Kidney tubule cell (primary cell): ENCODE data around the gene TDRKH.
"Not testable (repeated sequence)": the region's sequence is repeated elsewhere in the genome, so short reads cannot be mapped to it uniquely, and the experiment has no call there.

Experiments used
- DNase-seq: peaks from one replicate; pipeline ENCODE4 v3.0.0-alpha.2; 2018; ENCODE audit warnings: low spot score

Gene TDRKH

DNA sequence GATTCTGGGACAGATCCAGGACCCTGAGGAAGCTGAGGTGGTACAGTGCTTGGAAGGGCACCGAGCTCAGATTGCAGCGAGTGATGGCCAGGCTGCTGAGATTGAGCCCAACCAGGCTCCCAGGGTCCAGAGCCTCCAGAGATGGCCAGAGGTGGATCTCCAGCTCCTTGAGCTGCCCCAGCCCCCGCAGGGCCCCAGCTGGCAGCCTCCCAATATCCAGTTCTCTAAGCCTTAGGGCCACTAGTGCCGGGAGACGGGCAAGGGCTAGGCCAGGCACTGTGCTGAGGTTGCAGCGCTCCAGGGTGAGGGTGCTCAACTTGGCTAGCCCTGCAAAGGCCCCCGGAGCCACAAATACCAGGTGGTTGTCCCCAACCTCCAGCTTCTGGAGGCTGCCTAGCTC, 11.5 kb upstream of the TDRKH start:
- DNase-seq = no peak

DNA sequence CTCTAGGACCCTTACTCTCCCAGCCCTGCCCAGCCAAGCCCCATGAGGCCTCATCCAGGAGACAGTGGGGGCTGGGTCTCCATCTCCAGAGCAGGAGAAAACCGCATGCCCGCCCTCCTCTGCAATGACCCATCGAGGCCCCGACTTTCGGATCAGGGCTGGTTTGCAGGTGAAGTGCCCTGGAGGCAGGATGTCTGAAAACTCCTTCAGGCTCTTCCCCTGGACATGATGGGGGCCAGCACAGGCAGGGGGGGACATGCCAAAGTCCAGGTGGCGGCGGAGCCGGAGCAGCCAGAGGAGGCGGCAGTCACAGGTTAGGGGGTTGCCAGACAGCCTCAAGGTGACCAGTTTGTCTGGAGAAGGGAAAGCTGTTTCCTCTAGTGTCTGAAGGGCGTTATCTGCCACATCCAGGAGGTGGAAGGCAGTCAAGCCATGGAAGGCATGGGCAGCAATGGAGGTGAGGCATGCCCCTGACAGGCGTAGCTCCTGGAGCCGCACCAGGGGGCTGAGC, 11.1 kb upstream of the TDRKH start:
- DNase-seq = no peak

DNA sequence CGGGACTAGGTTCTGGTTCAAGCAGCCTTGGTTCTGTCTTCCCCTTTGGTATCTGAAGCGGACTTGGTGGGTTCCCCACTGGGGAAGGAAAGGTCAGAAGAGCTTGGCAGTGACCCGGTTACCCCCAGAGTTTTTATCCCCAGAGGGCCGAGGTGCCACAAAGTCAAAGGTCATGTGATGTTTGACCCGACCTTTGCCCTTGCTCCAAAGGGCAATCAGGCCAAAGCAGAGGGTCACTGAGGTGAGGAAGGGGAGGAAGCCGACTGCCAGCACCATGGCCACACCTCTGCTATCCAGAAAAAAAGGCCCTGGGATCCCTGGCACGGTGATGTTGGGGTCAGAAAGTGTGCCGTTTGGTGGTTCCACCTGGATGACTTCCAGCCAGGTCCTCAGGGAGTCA, 10.5 kb upstream of the TDRKH start:
- DNase-seq = no peak

DNA sequence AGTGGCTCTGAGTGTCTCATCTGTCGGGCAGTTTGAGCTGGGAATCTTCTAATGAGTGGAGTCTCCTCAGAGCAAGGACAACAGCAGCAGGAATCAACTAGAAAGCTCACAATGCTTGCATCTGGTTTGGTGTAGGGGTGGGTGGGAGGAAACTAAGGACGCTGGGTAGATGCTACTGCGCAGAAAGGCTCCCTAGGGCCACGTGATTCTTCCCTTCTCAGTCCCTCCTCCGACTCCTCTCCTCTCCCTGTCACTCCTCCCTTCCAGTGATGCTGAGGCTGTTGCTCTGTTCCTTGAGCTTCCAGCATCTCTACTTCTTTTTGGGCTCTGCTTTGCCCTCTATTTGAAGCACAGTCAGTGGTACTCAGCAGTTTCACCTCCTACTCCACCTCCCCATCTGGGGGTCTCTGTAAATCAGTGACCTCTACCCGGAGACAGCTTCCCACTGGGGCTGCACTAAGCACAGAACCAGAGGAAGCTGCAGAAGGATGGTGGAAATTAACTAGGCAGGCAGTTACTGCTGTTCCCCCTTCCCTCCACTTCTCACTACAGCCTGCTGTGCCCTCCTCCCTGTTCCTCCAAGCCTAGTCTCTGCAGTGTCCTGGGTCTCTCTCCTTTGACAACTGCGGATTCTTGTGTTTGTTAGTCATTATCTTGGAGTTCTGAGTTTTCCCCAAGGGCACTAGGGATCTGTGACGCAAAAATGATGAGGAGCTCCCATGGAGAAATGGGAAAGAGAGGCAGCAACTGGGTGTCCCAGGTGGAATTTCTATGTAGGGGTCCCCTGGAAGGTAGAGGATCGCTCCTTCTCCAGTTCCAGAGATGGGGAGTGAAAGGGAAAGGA, 9.1 kb upstream of the TDRKH start:
- DNase-seq = no peak

DNA sequence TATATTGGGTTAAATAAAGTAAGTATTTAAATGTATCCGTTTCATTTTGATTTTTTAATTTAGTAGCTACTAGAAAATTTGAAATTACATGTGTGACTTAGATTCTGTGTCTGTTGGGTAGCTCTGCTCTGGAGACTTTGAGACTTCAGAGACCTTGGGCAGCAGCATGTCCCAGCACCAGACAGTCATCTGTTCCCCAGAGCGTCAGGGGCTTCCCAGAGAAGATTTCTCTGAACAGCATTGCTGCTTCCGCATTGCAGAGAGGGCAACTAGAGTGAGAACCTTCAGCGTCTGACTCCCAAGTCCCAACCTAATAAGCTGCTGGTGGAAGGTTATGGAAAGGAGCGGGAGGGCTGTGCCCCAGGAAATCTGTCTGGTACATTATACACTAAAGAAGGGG, 8.3 kb upstream of the TDRKH start:
- no peak for DNase-seq

DNA sequence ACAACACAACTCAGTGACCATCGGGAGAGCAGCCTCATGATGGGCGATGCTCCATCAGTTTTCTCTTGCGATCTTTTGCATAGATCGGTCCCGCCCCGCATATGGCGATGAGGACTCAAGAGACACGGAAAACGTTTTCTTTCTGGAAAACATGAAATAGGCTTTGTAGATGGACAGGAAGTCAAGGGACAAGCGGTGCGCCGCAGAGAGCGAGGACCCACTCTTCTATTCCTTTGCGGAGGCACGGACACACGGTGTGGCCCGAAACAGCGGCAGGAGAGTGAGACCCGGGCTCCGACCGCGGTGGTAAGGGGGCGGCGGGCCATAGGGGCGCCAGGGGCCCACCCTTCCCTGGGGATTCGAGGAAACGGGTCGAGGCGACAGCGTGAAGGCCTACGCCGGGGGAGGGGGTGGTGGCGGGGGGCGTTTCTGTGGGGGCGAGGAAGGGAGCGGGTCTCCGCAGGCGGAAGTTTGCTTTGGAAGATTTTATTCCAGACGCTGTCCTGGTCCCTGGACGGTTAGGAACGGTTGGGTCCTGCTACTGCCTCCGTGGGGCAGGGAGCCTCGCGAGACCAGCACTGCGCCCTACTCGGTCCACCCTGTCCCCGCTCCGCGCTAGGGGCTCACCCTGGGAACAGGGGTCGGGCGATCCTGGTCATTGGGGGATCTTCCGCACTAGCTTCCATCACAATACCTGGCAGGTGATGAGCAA, 796 bp upstream of the TDRKH start:
- DNase-seq = peak; percentile 40

DNA sequence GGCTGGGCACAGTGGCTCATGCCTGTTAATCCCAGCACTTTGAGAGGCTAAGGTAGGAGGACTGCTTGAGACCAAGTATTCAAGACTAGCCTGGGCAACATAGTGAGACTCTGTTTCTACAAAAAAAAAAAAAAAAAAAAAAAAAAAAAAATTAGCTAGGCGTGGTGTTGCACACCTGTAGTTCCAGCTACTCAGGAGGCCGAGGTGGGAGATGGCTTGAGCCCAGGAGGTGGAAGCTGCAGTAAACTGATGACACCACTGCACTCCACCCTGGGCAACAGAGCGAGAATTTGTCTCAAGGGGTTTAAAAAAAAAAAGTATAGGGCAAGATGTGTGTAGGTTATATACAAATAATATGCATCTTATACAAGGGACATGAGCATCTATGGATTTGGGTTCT, 2.6 kb downstream of the TDRKH start:
- DNase-seq = no peak

DNA sequence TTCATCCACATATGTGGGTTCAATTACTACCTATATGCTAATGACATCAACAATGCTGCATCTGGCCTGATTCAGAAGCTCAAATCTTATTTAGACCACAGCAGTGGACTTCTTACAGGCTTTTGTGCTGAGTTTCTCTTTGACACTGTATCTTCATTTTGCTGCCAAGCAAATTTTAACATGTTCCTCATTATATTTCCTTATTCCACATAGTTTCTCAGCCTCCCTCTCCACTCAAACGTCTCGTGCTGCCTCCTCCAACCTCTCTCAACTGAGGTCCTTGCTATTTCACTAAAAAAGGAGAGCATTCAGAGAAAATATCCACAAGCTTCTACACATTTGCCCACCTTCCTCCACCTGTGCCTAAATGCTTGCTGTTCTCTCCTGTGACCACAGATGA, 6.5 kb downstream of the TDRKH start:
- DNase-seq = no peak

DNA sequence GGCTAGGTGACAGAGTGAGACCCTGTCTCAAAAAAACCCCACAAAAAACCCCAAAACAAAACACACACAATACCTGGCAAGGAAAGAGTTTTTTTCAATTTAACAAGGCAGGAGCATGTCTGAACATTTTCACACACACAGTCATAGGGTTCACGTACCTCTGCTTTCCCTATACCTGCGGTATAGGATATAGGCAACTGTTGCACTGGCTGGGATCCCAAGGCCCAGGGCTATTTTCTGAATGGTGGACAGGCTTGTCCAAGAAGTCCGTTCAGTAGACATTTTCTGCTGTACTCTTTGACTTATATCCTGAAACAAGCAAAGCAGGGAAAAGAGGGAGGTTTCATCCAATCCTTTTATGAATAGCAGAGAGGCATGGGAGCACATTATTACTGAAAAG, 7.6 kb downstream of the TDRKH start:
- no peak for DNase-seq

DNA sequence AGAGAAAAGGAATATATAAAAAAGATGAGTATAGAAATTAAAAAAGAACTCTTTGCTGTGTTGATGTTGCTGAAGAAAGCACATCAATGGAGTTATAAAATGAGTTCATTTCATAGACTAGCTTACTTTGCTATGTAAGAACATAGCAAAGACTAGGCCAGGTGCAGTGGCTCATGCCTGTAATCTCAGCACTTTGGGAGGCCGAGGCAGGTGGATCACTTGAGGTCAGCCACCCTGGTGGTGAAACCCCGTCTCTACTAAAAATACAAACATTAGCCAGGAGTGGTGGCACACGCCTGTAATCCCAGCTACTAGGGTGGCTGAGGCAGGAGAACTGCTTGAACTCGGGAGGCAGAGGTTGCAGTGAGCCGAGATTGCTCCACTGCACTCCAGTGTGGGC, 8.3 kb downstream of the TDRKH start:
- DNase-seq = not testable (repeated sequence)

DNA sequence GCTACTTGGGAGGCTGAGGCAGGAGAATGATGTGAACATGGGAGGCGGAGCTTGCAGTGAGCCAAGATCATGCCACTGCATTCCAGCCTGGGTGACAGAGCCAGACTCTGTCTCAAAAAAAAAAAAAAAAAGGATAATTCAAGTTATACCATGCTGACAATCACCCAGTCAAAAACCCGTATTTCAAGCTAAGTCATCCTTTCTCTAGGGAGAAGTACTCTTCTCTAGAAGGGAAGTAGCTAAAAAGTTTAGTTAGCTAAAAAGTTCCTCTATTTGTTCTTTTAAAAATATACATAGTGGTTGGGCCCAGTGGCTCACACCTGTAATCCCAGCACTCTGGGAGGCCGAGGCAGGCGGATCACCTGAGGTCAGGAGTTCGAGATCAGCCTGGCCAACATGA, 9.6 kb downstream of the TDRKH start:
- DNase-seq = not testable (repeated sequence)

DNA sequence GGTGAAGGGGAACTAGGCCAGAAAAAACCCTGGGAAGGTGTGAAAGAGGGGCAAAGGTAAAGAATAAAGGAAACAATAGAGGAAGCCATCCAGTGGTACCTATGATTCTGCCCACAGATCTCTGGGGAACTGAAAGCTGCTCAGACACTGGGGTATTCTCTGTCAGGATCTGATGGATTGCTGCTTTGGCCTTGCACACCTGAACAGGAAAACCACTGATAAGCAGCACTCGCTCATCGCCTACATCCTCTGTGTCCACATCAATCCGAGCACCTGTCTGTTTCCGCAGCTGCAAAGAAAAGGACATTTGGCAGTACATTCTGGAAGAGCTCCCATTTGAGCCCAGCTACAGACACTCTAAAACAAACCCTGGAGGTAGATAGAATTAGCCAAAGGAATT, 10.4 kb downstream of the TDRKH start:
- no peak for DNase-seq

DNA sequence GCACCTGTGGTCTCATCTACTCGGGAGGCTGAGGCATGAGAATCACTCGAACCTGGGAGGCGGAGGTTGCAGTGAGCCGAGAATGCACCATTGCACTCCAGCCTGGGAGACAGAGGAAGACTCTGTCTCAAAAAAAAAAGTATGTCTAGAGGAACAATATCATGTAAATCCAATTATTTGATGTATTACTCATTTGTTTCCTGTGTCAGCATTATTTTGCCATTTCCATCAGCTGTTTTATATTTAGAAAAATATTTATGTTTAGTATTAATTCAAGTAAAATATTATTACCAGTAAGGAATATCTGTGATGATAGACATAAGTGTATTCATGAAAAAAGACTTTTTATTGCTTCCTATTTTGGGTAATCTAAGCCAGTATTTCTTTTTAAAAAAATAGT, 13.0 kb downstream of the TDRKH start:
- no peak for DNase-seq

DNA sequence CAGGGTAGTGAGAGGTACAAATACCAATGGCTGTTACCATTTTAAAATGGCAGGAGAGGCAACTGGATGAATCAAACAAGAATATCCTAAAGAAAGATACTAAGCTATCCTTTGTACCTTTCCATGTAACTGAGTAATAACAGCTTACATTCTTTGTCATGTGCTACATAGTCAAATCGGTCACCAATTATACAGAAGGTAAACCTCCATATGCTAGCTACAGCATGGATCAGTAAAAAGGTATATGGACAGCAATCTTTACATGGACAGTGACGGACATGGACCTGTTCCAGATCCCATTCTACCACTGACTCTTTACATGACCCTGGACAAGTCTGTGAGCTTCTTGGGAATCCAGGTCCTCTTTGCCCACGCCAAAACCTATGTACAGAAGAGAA, 13.6 kb downstream of the TDRKH start:
- DNase-seq = no peak

DNA sequence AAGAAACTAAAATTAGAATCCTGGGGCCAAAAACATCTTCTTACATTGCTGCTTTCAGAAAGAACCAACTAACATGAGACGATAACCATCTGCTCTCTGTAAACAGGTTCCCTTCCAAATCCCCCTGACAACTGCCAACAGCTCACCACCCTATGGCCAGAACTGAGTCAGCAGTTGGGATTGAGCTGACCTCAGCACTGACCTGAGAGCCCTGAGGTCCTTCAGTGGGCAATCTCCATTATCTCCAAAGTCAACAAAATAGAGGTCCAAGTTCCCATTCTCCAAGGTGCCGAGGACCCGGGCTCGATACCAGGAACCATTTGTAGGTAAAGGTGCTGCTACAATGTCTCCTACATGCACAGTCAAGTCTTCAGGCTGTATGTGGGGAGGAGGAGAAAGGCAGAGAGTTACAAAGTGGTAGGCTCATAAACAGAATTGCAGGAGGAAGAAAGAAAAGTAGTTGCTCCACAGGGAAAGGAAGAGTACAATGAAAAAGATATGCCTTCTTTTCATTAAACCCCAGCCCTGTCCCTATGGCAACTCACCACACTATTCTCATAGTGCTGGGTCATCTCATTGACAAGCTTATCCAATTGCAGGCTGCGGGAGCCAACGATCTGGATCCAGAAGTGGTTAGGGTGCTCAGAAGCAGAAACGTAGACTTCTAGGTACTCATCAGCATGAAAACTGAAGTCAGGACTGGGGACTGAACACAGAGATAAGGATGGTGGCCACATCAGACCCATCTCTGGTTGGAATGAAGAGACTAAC, 14.2 kb downstream of the TDRKH start:
- DNase-seq = no peak

DNA sequence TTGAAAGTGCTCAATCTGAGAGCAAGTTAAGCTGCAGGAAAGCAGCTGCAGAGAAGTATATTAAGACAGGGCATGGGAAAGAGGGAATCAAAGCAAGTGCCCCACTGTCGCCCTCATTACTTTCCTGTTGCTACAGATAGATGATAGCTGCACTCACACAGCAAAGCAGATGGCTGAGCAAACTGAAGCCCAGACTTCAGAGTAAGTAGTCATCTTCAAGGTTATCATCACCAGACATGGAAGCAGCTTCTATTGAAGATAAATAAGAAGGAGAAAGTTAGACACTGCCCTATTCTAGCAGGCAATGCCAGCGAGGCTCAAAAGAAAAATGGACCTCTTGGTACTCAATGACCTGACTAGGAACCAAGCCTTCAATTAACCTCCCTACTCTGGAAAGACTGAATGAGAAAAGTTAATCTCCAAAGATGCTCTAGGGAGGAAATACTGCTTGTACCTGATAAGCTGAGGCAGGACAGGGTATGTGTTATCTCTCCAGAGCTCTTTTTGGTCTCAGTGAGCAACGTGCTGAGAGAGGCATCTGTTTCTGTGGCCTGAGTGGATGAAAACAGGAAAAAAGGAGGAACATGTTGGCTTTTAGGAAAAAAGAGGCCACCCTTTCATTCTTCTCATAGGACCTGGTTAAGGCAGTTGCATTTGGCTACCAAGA, 15.9 kb downstream of the TDRKH start:
- DNase-seq = no peak

DNA sequence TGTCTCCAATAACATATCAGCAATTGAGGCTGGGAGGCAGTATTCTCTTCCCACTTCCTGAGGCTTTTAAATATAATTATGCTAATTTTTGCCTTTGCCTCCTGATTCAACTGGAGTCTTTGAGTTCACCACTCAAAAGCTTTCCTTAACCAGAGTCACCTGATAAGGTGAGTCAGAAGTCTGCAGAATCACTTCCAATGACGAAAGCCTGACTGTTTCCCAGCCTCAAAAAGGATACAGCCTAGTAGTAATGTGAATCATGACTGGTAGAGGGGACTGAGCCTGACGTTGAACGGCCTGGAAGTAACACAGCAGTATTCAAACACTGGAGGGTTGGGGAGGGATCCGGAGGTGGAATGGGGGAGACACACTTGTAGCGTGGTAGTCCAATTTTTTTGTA, 16.6 kb downstream of the TDRKH start:
- DNase-seq = peak; percentile 86

DNA sequence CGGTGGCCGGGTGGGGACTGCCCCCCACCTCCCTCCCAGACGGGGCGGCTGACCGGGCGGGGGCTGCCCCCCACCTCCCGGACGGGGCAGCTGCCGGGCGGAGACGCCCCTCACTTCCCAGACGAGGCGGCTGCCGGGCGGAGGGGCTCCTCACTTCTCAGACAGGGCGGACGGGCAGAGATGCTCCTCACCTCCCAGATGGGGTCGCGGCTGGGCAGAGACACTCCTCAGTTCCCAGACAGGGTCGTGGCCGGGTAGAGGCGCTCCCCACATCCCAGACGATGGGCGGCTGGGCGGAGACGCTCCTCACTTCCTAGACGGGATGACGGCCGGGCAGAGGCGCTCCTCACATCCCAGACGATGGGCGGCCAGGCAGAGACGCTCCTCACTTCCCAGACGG, 21.0 kb downstream of the TDRKH start:
- DNase-seq = not testable (repeated sequence)

DNA sequence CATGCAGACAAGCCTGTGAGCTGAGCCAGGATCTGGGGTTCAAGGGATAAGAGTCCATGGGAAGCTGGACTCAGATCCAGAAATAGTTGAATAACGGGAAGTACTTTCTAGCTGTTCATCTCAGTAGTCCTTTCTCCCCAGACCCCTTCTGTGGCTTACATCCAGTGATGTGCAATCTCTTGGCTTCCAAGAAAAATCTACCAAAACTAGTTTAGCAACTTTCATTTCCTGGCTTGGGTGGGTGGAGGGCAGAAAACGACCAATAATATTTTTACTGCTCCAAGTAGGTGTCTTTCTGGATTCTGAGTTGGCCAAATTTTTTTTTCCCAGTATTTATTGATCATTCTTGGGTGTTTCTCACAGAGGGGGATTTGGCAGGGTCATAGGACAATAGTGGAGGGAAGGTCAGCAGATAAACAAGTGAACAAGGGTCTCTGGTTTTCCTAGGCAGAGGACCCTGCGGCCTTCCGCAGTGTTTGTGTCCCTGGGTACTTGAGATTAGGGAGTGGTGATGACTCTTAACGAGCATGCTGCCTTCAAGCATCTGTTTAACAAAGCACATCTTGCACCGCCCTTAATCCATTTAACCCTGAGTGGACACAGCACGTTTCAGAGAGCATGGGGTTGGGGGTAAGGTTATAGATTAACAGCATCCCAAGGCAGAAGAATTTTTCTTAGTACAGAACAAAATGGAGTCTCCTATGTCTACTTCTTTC, 21.8 kb downstream of the TDRKH start:
- DNase-seq = not testable (repeated sequence)

DNA sequence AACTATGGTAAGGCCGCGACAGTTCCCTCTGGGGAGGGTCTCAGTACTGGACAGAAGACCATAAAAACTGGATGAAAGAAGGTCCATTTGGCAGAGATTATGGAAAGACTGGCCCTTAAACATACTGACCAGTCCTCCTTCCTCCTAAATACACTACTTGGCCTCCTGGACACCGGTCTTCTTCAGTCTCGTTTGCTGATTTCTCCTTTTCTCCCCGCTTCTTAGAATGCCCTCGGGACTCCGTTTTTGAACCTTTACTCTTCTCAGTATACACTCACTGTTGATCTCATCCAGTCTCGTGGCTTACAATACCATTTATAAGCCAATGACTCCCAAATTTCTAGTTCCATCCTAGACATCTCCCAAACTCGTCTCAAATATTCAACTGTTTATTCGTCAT, 26.3 kb downstream of the TDRKH start:
- no peak for DNase-seq
